ENCODE data around the gene GNAL. TPM values are rescaled to one million over a fixed set of nuclear protein-coding genes. Genes with fewer than 3 reads are reported as not detected.

The GNAL gene
- total RNA-seq, 1 experiment from 2014 or later: 4.6 TPM

DNA sequence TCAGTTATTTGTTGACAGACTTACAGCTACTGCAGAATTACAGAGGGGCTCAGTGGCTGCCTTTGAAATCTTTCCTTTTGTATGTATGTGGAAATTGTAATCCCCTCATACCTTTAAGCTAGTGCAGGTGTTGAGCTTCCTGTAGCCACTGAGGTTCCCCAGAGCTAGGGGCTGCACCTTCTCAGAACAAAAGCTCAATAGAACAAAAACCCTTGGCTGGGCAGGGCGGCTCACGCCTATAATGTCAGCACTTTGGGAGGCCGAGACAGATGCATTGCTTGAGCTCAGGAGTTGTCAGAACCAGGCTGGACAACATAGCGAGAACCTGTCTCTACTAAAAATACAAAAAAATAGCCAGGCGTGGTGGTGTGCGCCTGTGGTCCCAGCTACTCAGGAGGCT lies 120.8 kb downstream of the GNAL start:
- ChIA-PET RAD21 (ENCODE audit: low non-redundant PET in 1 of 2, low total read pairs in 2 of 2, uncharacterized antibody in 2 of 2, unreplicated experiment in 2 of 2) (no interaction called here), POLR2A (no interaction called here), CTCF (no interaction called here)
- intact Hi-C loops (cut with micrococcal nuclease): no loop called here
- H3K36me3 ChIP-seq (ENCODE audit: control insufficient read depth in 1 of 2, insufficient read depth in 2 of 2, low read length in 2 of 2): no peaks in the 10 kb centered on the region
- no peaks in the 10 kb centered on the region for H3K9me2 ChIP-seq (ENCODE audit: insufficient read depth)
- no peak overlapping the region for H3K27ac ChIP-seq (ENCODE audit: low read depth, low read length)
- H3K9me3 ChIP-seq (ENCODE audit: control insufficient read depth in 1 of 2, insufficient read depth in 1 of 2, low read depth in 1 of 2, low read length in 2 of 2): no peaks in the 10 kb centered on the region
- no TSS peak for BruUV-seq (replicated peaks)
- no peak for DNase-seq (ENCODE audit: low read depth, low spot score)
- H3K9ac ChIP-seq (ENCODE audit: low read length): no peak overlapping the region
- H3K4me1 ChIP-seq (ENCODE audit: control insufficient read depth in 1 of 2, insufficient read depth in 2 of 2, low read length in 2 of 2): peaks cover 29 to 30% of the 10 kb centered on the region in 2 experiments
- no peaks in the 10 kb centered on the region for H3K79me2 ChIP-seq (ENCODE audit: insufficient read depth, low read length)
- no peak overlapping the region for H3K4me2 ChIP-seq (ENCODE audit: low read length)
- H2AFZ ChIP-seq (ENCODE audit: low read depth, low read length, poor library complexity, severe bottlenecking): no peak overlapping the region
- no peaks in the 10 kb centered on the region for H4K20me1 ChIP-seq (ENCODE audit: insufficient read depth)
- no peak overlapping the region for H3K4me3 ChIP-seq (replicated peaks in 1 of 2; ENCODE audit: low read depth in 1 of 2, low read length in 2 of 2)
- ATAC-seq: no peak
- TF ChIP-seq CBX3 (IDR thresholded peaks at IDR 0.05; ENCODE audit: low read depth) (no peak), RAD21 (IDR thresholded peaks at IDR 0.05; ENCODE audit: low read depth) (no peak), POLR2AphosphoS5 (IDR thresholded peaks at IDR 0.05; ENCODE audit: low read depth, low read length) (no peak), ELF1 (IDR thresholded peaks at IDR 0.05; ENCODE audit: borderline replicate concordance, low read depth) (no peak), SP1 (IDR thresholded peaks at IDR 0.05; ENCODE audit: low read depth) (no peak), EZH2 (IDR thresholded peaks at IDR 0.05) (no peak), JUND (IDR thresholded peaks at IDR 0.05) (no peak), ZFX (IDR thresholded peaks at IDR 0.05) (no peak), EZH2phosphoT487 (IDR thresholded peaks at IDR 0.05; ENCODE audit: borderline replicate concordance) (no peak), SRF (IDR thresholded peaks at IDR 0.05; ENCODE audit: low read depth) (no peak), TCF7L2 (IDR thresholded peaks at IDR 0.05; ENCODE audit: borderline replicate concordance, extremely low read depth, insufficient read depth, insufficient read length) (no peak), FOSL1 (IDR thresholded peaks at IDR 0.05; ENCODE audit: low read depth) (no peak), CEBPB (IDR thresholded peaks at IDR 0.05; ENCODE audit: low read depth) (no peak)
- TF ChIP-seq, protein P1, sequence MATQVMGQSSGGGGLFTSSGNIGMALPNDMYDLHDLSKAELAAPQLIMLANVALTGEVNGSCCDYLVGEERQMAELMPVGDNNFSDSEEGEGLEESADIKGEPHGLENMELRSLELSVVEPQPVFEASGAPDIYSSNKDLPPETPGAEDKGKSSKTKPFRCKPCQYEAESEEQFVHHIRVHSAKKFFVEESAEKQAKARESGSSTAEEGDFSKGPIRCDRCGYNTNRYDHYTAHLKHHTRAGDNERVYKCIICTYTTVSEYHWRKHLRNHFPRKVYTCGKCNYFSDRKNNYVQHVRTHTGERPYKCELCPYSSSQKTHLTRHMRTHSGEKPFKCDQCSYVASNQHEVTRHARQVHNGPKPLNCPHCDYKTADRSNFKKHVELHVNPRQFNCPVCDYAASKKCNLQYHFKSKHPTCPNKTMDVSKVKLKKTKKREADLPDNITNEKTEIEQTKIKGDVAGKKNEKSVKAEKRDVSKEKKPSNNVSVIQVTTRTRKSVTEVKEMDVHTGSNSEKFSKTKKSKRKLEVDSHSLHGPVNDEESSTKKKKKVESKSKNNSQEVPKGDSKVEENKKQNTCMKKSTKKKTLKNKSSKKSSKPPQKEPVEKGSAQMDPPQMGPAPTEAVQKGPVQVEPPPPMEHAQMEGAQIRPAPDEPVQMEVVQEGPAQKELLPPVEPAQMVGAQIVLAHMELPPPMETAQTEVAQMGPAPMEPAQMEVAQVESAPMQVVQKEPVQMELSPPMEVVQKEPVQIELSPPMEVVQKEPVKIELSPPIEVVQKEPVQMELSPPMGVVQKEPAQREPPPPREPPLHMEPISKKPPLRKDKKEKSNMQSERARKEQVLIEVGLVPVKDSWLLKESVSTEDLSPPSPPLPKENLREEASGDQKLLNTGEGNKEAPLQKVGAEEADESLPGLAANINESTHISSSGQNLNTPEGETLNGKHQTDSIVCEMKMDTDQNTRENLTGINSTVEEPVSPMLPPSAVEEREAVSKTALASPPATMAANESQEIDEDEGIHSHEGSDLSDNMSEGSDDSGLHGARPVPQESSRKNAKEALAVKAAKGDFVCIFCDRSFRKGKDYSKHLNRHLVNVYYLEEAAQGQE (IDR thresholded peaks at IDR 0.05; ENCODE audit: low read depth): no peak
- TF ChIP-seq, protein P2, sequence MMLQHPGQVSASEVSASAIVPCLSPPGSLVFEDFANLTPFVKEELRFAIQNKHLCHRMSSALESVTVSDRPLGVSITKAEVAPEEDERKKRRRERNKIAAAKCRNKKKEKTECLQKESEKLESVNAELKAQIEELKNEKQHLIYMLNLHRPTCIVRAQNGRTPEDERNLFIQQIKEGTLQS (IDR thresholded peaks at IDR 0.05): no peak
- TF ChIP-seq, protein P3, sequence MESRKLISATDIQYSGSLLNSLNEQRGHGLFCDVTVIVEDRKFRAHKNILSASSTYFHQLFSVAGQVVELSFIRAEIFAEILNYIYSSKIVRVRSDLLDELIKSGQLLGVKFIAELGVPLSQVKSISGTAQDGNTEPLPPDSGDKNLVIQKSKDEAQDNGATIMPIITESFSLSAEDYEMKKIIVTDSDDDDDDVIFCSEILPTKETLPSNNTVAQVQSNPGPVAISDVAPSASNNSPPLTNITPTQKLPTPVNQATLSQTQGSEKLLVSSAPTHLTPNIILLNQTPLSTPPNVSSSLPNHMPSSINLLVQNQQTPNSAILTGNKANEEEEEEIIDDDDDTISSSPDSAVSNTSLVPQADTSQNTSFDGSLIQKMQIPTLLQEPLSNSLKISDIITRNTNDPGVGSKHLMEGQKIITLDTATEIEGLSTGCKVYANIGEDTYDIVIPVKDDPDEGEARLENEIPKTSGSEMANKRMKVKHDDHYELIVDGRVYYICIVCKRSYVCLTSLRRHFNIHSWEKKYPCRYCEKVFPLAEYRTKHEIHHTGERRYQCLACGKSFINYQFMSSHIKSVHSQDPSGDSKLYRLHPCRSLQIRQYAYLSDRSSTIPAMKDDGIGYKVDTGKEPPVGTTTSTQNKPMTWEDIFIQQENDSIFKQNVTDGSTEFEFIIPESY (IDR thresholded peaks at IDR 0.05; ENCODE audit: extremely low read depth, insufficient replicate concordance, low read length): no peak
- TF ChIP-seq, protein P4, sequence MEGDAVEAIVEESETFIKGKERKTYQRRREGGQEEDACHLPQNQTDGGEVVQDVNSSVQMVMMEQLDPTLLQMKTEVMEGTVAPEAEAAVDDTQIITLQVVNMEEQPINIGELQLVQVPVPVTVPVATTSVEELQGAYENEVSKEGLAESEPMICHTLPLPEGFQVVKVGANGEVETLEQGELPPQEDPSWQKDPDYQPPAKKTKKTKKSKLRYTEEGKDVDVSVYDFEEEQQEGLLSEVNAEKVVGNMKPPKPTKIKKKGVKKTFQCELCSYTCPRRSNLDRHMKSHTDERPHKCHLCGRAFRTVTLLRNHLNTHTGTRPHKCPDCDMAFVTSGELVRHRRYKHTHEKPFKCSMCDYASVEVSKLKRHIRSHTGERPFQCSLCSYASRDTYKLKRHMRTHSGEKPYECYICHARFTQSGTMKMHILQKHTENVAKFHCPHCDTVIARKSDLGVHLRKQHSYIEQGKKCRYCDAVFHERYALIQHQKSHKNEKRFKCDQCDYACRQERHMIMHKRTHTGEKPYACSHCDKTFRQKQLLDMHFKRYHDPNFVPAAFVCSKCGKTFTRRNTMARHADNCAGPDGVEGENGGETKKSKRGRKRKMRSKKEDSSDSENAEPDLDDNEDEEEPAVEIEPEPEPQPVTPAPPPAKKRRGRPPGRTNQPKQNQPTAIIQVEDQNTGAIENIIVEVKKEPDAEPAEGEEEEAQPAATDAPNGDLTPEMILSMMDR (IDR thresholded peaks at IDR 0.05 in 2 of 3, conservative IDR thresholded peaks at IDR 0.05 in 1 of 3; ENCODE audit: borderline replicate concordance in 1 of 3, insufficient read depth in 1 of 3, low read depth in 2 of 3, low read length in 2 of 3): no peak
- TF ChIP-seq, protein P5, sequence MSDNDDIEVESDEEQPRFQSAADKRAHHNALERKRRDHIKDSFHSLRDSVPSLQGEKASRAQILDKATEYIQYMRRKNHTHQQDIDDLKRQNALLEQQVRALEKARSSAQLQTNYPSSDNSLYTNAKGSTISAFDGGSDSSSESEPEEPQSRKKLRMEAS (IDR thresholded peaks at IDR 0.05): no peak
- no peaks in the 10 kb centered on the region for H3K27me3 ChIP-seq (ENCODE audit: insufficient read depth, low read length)

All from HCT116 (cell line).